ENCODE data around the gene ALDH1L1.

ALDH1L1 gene

DNA sequence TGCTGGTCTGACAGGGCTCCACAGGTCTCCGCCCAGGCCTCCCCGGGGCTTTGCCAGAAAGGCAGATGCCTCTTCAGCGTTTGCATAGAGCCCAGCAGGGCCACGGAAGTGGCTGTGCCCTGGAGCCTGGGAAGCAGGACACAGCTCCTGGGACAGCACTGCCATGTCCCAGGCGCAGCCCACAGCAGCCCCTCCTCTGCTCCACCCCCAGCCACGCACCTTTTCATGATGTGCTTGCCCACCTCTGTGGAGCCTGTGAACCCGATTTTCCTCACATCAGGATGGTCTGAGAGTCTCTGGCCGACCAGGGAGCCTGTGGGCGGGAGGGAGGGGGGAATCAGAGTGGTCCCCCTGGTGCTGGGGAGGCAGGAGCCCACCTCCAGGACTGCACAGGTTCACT lies 62.6 kb downstream of the ALDH1L1 start:
- ATAC-seq: no peak

DNA sequence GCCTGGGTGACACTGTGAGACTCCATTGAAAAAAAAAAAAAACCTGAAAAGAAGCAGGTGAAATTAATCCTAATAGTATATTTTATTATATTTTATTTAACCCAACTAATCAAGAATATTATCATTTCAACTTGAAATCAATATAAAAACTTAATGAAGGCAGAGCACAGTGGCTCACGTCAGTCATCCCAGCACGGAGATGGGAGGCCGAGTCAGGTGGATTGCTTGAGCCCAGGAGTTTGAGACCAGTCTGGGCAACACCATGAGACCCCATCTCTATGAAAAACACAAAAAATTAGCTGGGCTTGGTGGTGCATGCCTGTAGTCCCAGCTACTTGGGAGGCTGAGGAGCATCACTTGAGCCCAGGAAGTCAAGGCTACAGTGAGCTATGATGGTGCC lies 63.2 kb downstream of the ALDH1L1 start:
- no peak for ATAC-seq

DNA sequence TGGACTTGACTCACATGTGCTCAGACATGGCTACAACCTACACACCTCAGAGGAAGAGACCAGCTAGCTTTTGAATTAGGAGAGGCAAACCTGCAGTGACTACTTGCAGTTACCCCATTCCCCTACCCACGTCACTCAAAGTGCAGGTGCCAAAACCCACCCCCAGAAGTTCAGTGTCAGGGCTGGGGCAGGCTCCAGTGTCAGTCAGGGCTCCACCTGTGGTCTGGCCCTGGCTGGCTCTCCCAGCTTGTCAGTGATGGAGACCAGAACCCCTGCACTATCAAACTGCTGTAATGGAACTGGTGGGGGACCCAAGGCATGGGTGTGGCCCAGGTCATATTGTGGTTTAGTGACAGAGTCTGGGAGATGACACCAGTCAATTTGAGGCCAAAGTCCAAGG lies 63.9 kb downstream of the ALDH1L1 start:
- ATAC-seq: no peak

DNA sequence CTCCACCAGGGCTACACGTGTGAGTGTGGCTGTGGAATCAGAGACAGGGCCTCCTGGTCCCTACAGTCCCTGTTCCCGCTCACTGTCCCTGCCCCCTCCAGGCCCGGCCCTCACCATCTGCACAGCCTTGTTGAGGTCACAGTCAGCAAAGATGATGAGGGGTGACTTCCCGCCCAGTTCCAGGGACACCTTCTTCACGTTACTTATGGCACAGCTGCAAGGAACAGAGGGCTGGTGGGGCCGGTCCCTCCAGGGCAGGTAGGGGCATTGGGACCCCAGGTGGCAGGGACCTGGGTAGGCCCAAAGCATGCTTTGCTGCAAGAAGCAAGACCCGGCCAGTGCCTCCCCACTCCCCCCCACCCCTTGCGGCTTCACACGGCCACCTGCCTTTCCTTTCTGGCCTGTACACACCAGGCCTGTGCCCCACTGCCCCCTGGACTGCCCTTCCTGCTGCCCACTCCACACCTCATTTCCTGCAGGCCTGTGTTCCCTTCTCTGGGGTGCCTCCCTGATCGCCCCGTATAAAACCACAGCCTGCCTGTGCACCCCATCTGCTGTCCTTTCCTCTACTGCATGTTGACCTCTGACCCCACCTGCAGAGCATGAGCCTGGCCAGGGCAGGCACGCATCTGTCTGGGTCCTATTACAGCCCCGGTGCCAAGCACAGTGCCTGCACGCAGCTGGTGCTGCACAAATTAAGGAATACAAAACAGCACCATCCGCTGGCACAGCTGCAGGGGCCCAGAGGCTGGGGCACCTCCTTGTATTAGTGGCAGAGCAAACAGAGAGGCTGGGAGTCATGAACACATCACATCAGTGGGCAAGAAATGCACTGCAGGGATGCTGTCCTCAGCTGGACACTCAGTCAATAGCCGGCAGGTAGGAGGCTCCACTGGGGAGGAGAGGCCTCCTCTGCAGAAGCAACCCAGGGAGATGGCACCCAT lies 65.7 kb downstream of the ALDH1L1 start:
- ATAC-seq: no peak

DNA sequence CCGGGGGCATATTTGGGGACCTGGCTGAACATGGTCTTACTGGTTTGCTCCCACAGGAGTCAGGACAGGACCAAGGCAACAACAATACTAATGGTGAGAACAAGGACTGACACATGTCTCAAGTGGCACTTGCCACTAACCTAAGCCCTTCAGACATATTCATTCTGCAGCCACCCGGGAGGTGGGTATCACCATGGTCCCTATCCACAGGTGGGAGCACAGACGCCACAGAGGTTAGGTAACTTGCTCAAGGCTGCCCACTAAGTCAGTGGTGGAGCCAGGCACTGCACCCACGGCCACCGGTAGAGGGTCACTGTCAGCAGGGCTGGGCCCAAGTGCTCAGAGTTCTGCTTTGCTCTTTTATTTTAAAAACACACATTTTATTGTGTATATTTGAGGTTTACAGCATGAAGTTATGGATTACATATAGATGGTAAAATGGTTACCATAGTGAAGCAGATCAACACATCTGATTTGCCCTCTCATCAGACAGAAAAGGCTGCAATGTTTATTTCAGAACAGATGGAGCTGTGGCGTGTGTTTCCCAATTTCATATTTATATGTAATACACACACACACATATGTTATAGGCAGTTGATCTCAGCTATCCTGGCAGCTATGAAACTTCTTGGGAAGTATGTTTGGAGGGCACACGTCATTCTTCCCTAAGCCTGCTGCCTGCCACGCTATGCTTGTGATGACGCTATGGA lies 66.5 kb downstream of the ALDH1L1 start:
- ATAC-seq: no peak

DNA sequence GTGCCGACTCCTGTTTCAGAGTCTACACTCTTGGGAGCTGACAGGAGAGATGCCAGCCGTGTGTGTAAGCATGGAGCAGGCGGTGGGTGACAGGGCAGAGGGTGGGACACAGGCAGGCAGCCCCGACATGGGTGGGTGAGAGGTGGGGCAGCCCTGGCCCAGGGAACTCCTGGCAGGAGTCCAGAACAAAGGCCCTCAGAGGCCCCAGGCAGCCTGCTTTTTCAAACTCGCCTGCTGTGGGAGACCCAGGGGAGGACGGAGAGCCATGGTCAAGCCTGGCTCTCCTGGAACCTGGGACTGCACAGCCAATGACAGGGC lies 67.2 kb downstream of the ALDH1L1 start:
- ATAC-seq: no peak

DNA sequence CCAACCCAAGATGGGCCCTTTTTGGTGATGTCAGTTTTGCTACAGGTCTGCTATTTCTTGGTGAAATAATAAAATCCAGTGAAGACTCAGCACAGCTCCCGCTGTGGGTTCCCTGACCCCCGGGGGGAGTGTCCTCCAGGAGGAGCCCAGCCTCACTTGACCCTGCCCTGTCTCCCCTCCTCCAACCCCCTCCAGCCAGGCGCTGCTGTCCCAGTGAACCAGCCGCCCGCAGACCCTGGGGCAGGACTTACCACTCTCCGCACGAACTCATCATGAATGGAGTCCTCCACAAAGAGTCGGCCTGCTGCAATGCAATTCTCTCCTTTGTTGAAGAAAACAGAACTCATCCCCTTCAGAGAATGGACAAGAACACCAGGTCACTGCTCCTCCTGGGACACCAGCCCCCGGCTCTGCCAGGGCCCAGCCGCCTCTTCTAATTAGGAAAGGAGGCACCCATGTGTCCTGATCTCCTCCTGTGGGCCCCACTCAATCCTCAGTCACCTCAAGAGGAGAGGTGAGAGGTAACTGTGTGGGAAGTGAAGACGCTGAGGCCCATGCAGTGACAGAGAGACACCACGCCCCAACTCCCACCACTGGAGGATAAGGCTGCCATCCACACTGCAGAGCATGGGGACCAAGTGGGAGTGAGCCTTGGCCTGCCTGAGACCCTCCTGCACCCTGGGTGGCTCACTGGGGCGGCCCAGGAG lies 67.7 kb downstream of the ALDH1L1 start:
- ATAC-seq: no peak

DNA sequence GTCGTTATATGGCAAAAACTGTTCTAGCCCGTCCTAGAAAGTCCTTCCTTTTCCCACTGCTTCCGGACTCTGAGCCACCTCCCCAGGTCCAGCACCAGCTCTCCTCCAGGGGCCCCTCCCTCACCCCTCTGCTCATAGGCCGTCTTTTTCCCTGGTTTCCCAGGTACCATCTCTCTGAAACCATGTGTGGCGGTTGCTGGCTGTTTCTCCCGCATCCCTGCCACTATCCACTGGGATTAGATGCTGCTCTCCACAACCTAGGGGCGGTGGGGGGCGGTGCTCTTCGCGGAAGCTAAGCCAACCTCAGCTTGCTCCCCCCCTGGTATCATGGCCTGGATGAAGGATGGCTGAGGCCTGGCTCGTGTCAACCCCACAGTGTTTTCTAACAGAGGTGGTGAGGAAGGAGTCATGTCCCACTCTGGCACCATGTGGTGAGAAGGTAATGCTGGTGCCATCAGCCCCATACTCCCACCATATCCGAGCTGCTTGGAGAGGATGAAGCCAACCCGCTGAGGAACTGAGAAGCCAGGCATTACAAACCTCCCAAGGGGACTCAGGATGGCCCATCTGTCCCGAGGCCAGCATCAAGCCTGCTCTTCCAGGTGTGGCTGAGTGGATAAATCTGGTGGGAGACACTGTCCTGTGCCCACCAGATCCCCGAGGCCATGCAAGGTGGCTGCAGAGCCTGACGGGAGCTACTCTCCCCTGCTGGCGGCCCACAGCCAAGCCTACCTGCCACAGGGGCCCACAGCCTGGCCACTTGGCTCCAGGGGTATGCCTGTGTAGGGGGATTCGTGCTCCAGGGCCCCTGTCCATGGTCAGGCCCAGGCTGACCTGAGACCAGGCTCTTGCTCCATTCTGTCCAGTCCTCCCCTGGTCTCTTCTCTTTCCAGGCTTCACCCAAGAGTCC lies 68.6 kb downstream of the ALDH1L1 start:
- no peak for ATAC-seq

DNA sequence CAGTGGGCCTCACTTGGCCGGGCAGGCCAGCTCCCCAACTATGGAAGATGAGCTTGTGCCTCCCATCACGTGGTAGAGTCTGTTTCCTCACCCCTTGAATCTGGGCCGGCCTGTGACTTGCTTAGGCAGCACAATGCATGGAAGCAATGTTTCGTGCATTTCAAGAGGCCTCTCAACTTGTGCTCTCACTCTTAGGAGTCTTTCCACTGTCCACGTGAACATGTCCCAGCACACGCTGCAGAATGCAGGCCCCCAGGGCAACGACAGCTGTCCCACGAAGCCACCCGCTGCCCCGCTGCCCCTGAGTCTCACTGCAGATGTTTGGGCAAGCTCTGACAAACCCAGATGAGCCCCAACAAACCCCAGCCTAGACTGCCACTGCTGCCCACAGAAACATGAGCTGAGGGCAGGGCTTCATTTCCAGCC lies 69.2 kb downstream of the ALDH1L1 start:
- ATAC-seq: no peak

DNA sequence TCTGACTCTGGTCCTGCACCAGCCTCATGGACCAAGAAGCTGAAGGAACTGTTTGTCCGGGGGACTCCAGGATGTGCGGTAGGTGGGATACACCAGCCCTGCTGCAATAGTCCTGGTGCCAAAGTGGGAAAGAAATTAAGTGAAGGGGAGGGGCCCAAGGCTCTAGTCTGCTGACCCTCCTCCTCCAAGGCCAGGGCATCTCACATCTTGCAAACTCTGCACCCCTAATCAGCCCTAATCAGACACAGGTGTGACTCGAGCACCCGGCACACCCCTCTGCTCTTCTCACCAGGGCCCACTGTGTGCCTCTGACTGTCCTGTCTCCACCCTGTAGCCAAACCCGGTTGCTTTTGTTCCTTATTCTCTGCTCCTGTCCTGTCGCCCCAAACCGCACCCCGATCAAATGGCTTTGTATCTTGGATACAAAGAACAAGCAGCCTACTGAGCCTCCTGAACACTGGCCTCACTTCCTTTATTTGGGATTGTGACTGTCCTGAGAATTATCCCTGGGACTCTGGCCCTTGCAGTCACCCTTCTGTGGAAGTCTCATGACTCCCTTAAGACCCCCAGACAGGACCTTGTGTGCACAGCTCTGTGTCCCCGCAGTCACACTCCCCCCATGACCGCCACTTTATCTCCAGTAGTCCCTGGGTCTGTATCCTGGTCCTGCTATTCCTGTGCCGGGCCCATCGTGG lies 69.8 kb downstream of the ALDH1L1 start:
- ATAC-seq: no peak

DNA sequence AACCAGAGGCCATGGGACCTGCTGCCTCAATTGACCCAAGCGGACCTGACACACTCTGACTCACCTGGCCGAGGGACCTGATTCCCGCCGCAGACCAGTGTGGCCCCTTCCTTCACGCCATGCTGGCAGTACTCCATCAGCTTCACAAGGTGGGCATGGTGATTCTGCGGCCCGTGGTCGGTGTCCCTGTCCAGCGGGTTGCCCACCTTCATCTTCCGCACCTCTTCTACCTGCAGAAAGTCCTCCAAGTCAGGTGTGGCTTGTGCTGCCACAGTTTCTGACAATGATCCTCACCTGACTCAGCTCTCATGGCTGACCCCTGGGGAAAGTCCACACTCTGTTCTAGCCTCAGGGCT lies 70.5 kb downstream of the ALDH1L1 start:
- ATAC-seq: no peak

DNA sequence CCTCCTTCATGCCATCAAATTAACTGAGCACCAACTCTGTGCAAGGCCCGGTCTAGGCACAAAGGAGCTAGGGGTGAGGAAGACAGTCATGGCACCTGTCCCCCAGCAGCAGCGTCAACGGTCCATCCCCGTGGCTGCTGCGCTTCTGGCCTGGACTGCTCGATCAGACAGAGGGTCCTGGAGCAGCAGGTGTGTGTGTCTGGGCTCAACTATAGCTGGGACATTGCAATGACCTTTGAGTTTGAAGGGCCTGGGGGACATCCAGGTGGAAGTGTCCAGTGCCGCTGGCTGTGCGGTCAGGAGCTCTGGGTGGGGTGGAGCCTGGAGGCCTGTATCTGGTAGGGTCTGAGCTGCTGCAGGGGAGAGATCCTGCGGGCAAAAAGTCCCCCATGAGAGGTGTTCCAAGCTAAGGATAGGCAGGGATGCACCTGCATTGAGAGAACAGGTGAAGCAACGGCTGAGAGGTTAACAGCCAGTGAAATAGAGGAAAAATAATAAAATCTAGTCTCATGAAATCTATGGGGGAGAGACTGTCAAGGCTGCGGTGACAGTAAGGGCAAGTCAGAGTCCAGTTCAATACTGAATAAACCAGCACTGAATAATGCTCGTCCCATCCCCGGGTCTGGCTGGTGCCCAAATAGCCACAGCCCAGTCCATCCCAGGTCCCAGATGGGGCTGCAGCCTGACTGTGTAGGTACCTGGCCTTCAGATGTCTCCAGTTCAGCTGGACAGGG lies 71.1 kb downstream of the ALDH1L1 start:
- no peak for ATAC-seq

DNA sequence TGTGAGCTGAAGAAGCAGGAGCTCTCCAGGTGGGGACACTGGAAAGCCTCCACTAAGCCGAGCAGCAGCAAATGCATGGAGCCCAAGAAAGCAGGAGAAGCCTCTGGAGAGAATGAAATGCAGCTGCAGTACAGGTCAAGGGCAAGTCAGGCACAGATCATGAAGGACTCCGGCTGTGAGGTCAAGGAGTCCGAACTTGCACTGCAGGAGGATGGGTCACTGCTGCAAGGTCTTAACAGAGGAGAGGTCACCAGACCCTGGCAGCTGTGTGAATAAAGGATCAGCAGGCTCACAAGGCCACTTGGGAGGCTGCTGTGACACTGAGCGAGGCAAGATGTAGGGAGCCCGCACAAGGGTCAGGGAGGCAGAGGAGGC lies 71.7 kb downstream of the ALDH1L1 start:
- ATAC-seq: no peak

DNA sequence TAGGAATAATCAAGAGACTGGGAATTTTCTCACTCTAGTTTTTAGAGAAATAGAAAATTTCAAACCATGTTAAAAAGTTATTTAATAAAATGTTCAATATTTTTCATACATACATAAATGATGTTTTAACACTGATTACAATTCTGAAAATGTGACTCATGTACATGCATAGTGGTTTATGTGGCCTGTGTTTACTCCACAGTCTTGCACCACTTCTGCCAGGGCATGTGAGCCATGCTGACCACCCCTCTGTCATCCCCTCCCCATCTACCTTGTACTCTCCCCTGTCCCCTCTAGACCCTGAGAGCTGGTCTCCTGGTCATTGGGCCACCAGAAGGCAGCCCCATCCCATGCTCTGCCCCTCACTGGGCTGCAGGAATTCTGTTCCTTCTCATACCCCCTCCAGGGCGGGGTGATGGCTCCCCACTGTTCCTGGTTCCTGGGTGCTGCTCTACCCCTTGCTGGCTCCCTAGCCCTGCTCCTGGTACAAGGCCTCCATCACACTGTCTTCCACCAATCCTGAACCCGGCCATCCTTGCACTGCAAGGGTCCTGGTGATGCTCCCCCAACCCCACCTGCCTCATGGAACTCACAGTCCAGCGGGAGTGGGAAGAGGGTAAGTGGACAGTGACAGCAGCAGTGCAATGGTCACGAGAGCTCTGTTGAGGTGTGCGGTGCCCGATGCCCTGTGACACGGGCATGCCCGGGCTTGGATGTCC lies 72.3 kb downstream of the ALDH1L1 start:
- ATAC-seq: no peak

DNA sequence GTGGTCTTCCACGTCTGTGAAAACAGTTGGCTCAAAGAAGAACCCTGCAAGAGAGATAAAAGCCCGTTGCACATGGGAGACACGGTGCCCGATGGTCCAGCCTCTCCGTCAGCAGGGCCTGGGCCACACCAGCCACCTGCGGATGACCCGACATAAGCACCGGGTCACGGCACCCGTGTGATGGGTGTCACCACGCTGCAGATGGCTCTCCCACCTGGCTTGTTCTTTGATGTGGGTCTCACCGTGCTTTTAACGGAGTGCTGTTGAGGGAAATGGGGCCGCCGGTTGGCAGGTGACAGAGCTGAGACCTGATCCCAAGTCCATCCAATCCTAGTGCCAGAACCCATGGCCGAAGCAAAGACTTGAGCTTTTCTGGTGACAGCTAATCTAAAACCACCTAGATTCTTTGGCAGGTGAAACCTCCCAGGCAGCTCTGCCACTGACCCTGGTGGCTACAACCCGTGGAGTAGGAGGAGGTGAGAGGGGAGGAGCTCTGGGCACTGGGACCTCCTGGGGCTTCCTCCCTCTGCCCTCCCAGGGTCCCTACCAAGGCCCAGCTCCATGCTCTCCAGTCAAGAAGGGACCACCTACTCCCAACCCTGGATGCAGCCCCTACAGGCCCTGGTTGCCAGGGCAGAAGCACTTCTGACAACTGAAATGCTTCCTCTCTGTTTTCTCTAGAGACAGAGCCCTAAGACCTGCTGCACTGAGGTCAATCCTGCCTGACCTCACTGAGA lies 73.0 kb downstream of the ALDH1L1 start:
- no peak for ATAC-seq

DNA sequence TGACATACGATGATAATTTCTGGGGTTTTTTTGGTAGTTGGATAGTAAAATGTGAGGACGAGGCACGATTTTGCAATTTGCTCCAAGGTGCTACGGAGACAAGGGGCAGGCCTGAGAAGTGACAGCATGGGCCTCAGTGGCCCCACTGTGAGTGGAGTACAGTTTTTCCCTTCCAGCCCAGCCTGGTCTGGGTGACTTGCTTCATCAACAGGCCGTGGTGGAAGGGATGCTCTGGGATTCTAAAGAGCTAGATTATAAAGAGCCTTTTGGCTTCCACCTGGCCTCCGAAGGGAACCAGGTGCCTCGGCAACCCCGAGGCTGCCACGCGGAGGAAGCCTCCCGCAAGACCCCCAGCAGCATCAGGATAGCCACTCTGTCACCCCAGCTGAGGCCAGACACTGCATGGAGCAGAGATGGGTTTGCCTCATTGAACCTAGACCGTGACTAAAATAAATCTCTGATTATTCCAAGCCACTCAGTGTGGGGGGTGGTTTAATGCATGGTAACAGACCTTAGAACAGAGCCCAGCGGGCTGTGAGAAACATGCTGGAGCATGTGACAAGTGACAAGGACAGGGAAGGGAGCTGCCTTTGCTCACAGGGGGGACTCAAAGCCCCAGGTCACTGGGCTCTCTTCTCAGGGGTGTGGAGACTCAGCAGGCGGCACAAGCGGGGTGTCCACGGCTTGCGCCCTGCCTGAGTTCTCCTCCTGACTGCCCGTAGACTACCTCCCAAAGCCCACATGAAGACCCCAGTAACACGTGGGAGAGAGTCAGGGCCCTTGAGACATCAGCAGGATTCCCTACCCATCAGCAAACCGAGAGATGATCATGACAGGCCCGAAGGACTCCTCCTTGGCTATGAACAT lies 73.8 kb downstream of the ALDH1L1 start:
- no peak for ATAC-seq

DNA sequence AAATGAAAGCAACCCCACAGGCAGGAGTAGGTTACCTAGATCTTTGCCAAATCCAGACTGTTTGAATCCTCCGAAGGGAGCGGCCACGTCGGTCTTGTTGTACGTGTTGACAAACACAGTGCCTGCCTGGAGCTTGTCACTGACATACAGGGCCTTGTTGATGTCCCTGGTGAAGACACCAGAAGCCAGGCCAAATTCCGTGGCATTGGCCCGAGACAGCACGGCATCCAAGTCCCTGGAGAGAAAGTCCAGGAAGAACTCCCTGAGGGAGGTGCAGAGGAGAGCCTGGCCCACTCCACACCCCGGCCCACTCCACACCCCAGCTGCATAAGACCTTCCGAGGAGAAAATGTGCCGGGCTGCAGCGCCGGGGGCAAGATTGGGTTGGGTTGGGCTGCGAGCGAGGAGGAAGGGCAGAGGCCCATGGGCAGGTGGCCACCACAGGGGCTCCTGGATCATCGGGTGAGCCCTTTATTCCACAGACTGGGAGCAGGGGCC lies 74.6 kb downstream of the ALDH1L1 start:
- no peak for ATAC-seq

DNA sequence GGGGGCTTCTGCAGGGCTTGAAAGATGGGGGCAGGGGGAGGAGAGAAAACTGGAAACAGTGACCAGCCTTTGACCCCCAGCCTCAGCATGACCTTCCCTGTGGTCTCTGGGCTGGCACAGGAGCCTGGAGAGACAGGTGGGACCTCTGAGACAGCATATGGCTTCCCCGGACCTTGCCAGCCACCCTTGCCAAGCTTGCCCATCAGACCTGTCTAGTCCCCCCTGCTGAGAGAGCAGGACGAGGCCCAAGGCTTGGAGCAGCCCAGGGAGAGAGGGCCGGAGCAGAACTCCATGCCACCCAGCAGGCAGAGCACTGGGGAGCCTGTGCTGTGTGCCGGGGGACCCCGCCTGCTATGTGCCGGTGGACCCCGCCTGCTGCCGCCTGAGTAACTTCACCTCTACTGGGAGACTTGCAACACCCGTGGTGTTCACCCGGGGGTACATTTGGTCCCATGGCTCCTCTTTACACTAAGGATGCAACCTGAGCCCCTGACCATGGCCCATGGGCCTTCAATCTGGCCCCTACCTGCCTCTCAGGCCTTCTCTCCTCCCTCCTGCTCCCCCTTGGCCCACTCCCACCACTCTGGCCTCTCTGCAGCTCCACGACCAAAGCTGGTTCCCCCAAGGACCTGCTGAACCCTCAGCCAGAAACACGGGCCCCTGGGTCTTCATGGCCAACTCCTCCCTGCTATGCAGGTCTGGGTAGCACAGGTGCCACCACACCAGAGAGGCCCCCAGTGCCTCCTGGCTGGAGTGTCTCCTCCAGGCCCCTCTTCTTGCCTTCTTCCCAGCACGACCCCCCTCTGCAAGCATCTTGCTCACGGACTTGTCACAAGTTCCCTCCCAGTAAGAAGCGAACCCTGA lies 75.4 kb downstream of the ALDH1L1 start:
- ATAC-seq: no peak
